ENCODE measurements around the gene OPCML.

The OPCML gene

GRCh38 chr11:133219543-133219942 lies 312.8 kb downstream of the OPCML start:
- H3K4me3 ChIP-seq (ENCODE audit: low read depth, low read length), result no peak overlapping the region

GRCh38 chr11:133216813-133217212 lies 315.5 kb downstream of the OPCML start:
- H3K36me3 ChIP-seq (ENCODE audit: insufficient read depth, low read length), result no peaks in the 10 kb centered on the region
- no peaks in the 10 kb centered on the region for H3K27me3 ChIP-seq (ENCODE audit: insufficient read depth, low read length)
- H2AFZ ChIP-seq (ENCODE audit: low read length, unreplicated experiment), result no peak overlapping the region
- H3K79me2 ChIP-seq (ENCODE audit: control insufficient read depth, insufficient read depth, low read length, unreplicated experiment), result no peaks in the 10 kb centered on the region
- no peaks in the 10 kb centered on the region for H3K4me1 ChIP-seq (ENCODE audit: control insufficient read depth, insufficient read depth, low read length, unreplicated experiment)
- no peak overlapping the region for H3K27ac ChIP-seq (ENCODE audit: low read depth, low read length)
- no peak overlapping the region for H3K4me3 ChIP-seq (ENCODE audit: low read depth, low read length)

More at GRCh38 chr11:133219543-133219942, 312.8 kb downstream of the OPCML start:
- Histone ChIP-seq H2AFZ (ENCODE audit: low read length, unreplicated experiment) (no peak overlapping the region), H3K27me3 (ENCODE audit: insufficient read depth, low read length) (no peaks in the 10 kb centered on the region), H3K36me3 (ENCODE audit: insufficient read depth, low read length) (no peaks in the 10 kb centered on the region), H3K27ac (ENCODE audit: low read depth, low read length) (no peak overlapping the region), H3K79me2 (ENCODE audit: control insufficient read depth, insufficient read depth, low read length, unreplicated experiment) (no peaks in the 10 kb centered on the region), H3K4me1 (ENCODE audit: control insufficient read depth, insufficient read depth, low read length, unreplicated experiment) (no peaks in the 10 kb centered on the region)

GRCh38 chr11:133215596-133216230 lies 316.6 kb downstream of the OPCML start:
- Histone ChIP-seq H3K27ac (ENCODE audit: low read depth, low read length) (no peak overlapping the region), H3K4me3 (ENCODE audit: low read depth, low read length) (no peak overlapping the region), H3K36me3 (ENCODE audit: insufficient read depth, low read length) (no peaks in the 10 kb centered on the region), H3K4me1 (ENCODE audit: control insufficient read depth, insufficient read depth, low read length, unreplicated experiment) (no peaks in the 10 kb centered on the region), H3K27me3 (ENCODE audit: insufficient read depth, low read length) (no peaks in the 10 kb centered on the region), H3K79me2 (ENCODE audit: control insufficient read depth, insufficient read depth, low read length, unreplicated experiment) (no peaks in the 10 kb centered on the region), H2AFZ (ENCODE audit: low read length, unreplicated experiment) (no peak overlapping the region)

- Histone ChIP-seq H3K27ac (ENCODE audit: low read depth, low read length) (no peak overlapping the region), H3K4me1 (ENCODE audit: control insufficient read depth, insufficient read depth, low read length, unreplicated experiment) (no peaks in the 10 kb centered on the region), H3K36me3 (ENCODE audit: insufficient read depth, low read length) (no peaks in the 10 kb centered on the region), H3K27me3 (ENCODE audit: insufficient read depth, low read length) (no peaks in the 10 kb centered on the region), H3K79me2 (ENCODE audit: control insufficient read depth, insufficient read depth, low read length, unreplicated experiment) (no peaks in the 10 kb centered on the region), H2AFZ (ENCODE audit: low read length, unreplicated experiment) (no peak overlapping the region), H3K4me3 (ENCODE audit: low read depth, low read length) (no peak overlapping the region)
Measured at GRCh38 chr11:133214646-133215045, 317.7 kb downstream of the OPCML start.

- no peaks in the 10 kb centered on the region for H3K27me3 ChIP-seq (ENCODE audit: insufficient read depth, low read length)
- H3K79me2 ChIP-seq (ENCODE audit: control insufficient read depth, insufficient read depth, low read length, unreplicated experiment), result no peaks in the 10 kb centered on the region
- no peaks in the 10 kb centered on the region for H3K4me1 ChIP-seq (ENCODE audit: control insufficient read depth, insufficient read depth, low read length, unreplicated experiment)
- H3K36me3 ChIP-seq (ENCODE audit: insufficient read depth, low read length), result no peaks in the 10 kb centered on the region
- H3K4me3 ChIP-seq (ENCODE audit: low read depth, low read length), result no peak overlapping the region
- H2AFZ ChIP-seq (ENCODE audit: low read length, unreplicated experiment), result no peak overlapping the region
- no peak overlapping the region for H3K27ac ChIP-seq (ENCODE audit: low read depth, low read length)
Measured at GRCh38 chr11:133212201-133212600, 320.1 kb downstream of the OPCML start.

- no peak overlapping the region for H2AFZ ChIP-seq (ENCODE audit: low read length, unreplicated experiment)
- H3K79me2 ChIP-seq (ENCODE audit: control insufficient read depth, insufficient read depth, low read length, unreplicated experiment), result no peaks in the 10 kb centered on the region
- no peak overlapping the region for H3K27ac ChIP-seq (ENCODE audit: low read depth, low read length)
- no peaks in the 10 kb centered on the region for H3K36me3 ChIP-seq (ENCODE audit: insufficient read depth, low read length)
- H3K4me3 ChIP-seq (ENCODE audit: low read depth, low read length), result no peak overlapping the region
- H3K27me3 ChIP-seq (ENCODE audit: insufficient read depth, low read length), result no peaks in the 10 kb centered on the region
- no peaks in the 10 kb centered on the region for H3K4me1 ChIP-seq (ENCODE audit: control insufficient read depth, insufficient read depth, low read length, unreplicated experiment)
Measured at GRCh38 chr11:133207995-133208394, 324.3 kb downstream of the OPCML start.

- H3K79me2 ChIP-seq (ENCODE audit: control insufficient read depth, insufficient read depth, low read length, unreplicated experiment), result no peaks in the 10 kb centered on the region
- no peaks in the 10 kb centered on the region for H3K36me3 ChIP-seq (ENCODE audit: insufficient read depth, low read length)
- no peaks in the 10 kb centered on the region for H3K27me3 ChIP-seq (ENCODE audit: insufficient read depth, low read length)
- no peak overlapping the region for H2AFZ ChIP-seq (ENCODE audit: low read length, unreplicated experiment)
- no peaks in the 10 kb centered on the region for H3K4me1 ChIP-seq (ENCODE audit: control insufficient read depth, insufficient read depth, low read length, unreplicated experiment)
- no peak overlapping the region for H3K4me3 ChIP-seq (ENCODE audit: low read depth, low read length)
- no peak overlapping the region for H3K27ac ChIP-seq (ENCODE audit: low read depth, low read length)
Measured at GRCh38 chr11:133206313-133207005, 325.8 kb downstream of the OPCML start.

GRCh38 chr11:133204158-133204557 lies 328.1 kb downstream of the OPCML start:
- no peaks in the 10 kb centered on the region for H3K27me3 ChIP-seq (ENCODE audit: insufficient read depth, low read length)
- H3K27ac ChIP-seq (ENCODE audit: low read depth, low read length), result no peak overlapping the region
- H3K36me3 ChIP-seq (ENCODE audit: insufficient read depth, low read length), result no peaks in the 10 kb centered on the region
- H3K79me2 ChIP-seq (ENCODE audit: control insufficient read depth, insufficient read depth, low read length, unreplicated experiment), result no peaks in the 10 kb centered on the region
- no peak overlapping the region for H3K4me3 ChIP-seq (ENCODE audit: low read depth, low read length)
- H2AFZ ChIP-seq (ENCODE audit: low read length, unreplicated experiment), result no peak overlapping the region
- no peaks in the 10 kb centered on the region for H3K4me1 ChIP-seq (ENCODE audit: control insufficient read depth, insufficient read depth, low read length, unreplicated experiment)

GRCh38 chr11:133202816-133203215 lies 329.5 kb downstream of the OPCML start:
- no peak overlapping the region for H3K27ac ChIP-seq (ENCODE audit: low read depth, low read length)
- H3K79me2 ChIP-seq (ENCODE audit: control insufficient read depth, insufficient read depth, low read length, unreplicated experiment), result no peaks in the 10 kb centered on the region
- H3K4me1 ChIP-seq (ENCODE audit: control insufficient read depth, insufficient read depth, low read length, unreplicated experiment), result no peaks in the 10 kb centered on the region
- H3K36me3 ChIP-seq (ENCODE audit: insufficient read depth, low read length), result no peaks in the 10 kb centered on the region
- no peak overlapping the region for H2AFZ ChIP-seq (ENCODE audit: low read length, unreplicated experiment)
- no peaks in the 10 kb centered on the region for H3K27me3 ChIP-seq (ENCODE audit: insufficient read depth, low read length)
- H3K4me3 ChIP-seq (ENCODE audit: low read depth, low read length), result no peak overlapping the region

GRCh38 chr11:133198438-133198837 lies 333.9 kb downstream of the OPCML start:
- no peaks in the 10 kb centered on the region for H3K36me3 ChIP-seq (ENCODE audit: insufficient read depth, low read length)
- H3K27ac ChIP-seq (ENCODE audit: low read depth, low read length), result no peak overlapping the region
- H3K4me1 ChIP-seq (ENCODE audit: control insufficient read depth, insufficient read depth, low read length, unreplicated experiment), result no peaks in the 10 kb centered on the region
- no peaks in the 10 kb centered on the region for H3K27me3 ChIP-seq (ENCODE audit: insufficient read depth, low read length)
- no peak overlapping the region for H3K4me3 ChIP-seq (ENCODE audit: low read depth, low read length)
- no peak overlapping the region for H2AFZ ChIP-seq (ENCODE audit: low read length, unreplicated experiment)
- H3K79me2 ChIP-seq (ENCODE audit: control insufficient read depth, insufficient read depth, low read length, unreplicated experiment), result no peaks in the 10 kb centered on the region

GRCh38 chr11:133197425-133197824 lies 334.9 kb downstream of the OPCML start:
- H3K27me3 ChIP-seq (ENCODE audit: insufficient read depth, low read length), result no peaks in the 10 kb centered on the region
- no peaks in the 10 kb centered on the region for H3K79me2 ChIP-seq (ENCODE audit: control insufficient read depth, insufficient read depth, low read length, unreplicated experiment)
- no peaks in the 10 kb centered on the region for H3K36me3 ChIP-seq (ENCODE audit: insufficient read depth, low read length)
- H2AFZ ChIP-seq (ENCODE audit: low read length, unreplicated experiment), result no peak overlapping the region
- H3K4me3 ChIP-seq (ENCODE audit: low read depth, low read length), result no peak overlapping the region
- H3K4me1 ChIP-seq (ENCODE audit: control insufficient read depth, insufficient read depth, low read length, unreplicated experiment), result no peaks in the 10 kb centered on the region
- H3K27ac ChIP-seq (ENCODE audit: low read depth, low read length), result no peak overlapping the region
